ENCODE data around the gene TSNAXIP1. TPM values are rescaled to one million over a fixed set of nuclear protein-coding genes. Genes with fewer than 3 reads are reported as not detected.

The TSNAXIP1 gene, protein sequence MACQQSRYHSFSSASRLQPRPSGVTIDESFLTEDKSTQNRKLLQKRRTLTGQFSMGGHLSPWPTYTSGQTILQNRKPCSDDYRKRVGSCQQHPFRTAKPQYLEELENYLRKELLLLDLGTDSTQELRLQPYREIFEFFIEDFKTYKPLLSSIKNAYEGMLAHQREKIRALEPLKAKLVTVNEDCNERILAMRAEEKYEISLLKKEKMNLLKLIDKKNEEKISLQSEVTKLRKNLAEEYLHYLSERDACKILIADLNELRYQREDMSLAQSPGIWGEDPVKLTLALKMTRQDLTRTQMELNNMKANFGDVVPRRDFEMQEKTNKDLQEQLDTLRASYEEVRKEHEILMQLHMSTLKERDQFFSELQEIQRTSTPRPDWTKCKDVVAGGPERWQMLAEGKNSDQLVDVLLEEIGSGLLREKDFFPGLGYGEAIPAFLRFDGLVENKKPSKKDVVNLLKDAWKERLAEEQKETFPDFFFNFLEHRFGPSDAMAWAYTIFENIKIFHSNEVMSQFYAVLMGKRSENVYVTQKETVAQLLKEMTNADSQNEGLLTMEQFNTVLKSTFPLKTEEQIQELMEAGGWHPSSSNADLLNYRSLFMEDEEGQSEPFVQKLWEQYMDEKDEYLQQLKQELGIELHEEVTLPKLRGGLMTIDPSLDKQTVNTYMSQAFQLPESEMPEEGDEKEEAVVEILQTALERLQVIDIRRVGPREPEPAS
- 0.30 TPM in 1 of 2 replicates, not detected in the other for total RNA-seq

DNA sequence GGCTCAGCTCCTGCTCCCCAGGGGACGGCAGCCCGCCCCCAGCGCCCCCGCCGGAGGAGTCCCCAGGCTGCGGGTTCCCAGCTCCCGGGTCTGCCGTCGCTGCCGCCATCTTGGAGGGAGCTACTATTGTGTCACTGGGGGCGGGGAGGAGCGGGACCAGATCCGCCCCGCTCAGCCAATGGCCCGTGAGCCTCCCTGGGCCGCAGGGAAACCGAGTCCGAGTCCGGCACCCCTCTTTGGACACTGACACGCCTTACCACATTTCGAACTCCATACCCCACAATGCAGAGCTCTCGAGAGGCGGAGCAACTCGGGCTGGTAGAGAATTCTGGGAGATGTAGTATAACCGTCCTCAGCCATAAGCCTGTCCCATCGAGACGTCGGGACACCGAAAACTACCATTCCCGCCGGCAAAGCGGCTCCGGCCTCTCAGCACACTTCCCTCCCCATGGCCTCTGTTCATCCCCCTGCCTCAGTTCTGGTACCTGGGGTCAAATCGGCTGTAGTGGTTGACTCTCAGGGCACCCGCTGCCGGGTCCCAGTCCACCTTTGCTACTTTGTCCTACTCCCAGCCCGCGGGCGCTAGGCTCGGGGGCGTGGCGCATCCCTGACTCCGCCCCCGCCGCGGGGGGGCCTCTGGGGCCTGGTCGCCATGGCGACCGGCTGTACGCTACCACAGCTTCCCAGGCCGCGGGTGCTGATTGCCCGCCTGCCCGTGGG is at the start of gene TSNAXIP1, which contains the start of gene RANBP10:
Gene TSNAXIP1, plus strand, starts transcription at position 462 of the 720 bp plus-strand sequence. CDS start 261 bp downstream, outside the sequence.
Gene RANBP10, minus strand, starts transcription at position 133 of the 720 bp plus-strand sequence. Its CDS starts 24 bp downstream, at position 109.

DNA sequence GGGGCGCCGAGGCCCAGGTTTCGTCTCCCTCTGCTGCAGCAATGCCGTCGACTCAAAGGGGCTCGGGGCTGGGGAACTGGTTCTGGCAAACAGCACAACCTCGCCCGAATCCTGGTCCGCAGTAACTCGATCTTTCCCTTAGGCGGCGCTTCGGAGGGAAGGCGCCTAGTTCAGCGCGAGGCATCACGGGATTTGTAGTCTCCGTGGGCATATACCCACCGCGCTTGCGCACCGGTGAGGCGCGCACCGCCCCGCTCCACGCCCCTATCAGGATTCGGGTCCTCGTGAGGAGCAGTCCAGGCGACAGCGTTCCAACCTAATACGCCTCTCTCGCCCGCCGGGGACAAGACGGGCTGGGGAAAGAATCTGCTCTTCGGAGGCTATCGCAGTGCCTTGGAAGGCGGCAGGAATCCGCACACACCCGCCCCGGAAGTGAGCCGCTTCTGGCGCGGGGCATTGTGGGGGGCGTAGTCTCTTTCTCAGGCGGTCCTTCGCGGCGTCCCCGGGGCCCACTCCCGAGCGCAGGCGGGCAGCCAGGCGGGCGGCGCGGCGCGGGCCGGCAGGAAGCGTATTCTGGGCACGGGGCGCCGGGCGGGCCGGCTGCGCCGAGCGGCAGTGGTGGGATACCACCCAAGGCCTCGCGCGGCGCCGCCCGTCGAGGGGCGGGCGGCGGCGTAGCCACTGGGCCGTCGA is 35.3 kb downstream of the TSNAXIP1 start, which contains the start of gene THAP11:
Gene THAP11, plus strand, starts transcription at position 505 of the 693 bp plus-strand sequence. CDS start 235 bp downstream, outside the sequence.

DNA sequence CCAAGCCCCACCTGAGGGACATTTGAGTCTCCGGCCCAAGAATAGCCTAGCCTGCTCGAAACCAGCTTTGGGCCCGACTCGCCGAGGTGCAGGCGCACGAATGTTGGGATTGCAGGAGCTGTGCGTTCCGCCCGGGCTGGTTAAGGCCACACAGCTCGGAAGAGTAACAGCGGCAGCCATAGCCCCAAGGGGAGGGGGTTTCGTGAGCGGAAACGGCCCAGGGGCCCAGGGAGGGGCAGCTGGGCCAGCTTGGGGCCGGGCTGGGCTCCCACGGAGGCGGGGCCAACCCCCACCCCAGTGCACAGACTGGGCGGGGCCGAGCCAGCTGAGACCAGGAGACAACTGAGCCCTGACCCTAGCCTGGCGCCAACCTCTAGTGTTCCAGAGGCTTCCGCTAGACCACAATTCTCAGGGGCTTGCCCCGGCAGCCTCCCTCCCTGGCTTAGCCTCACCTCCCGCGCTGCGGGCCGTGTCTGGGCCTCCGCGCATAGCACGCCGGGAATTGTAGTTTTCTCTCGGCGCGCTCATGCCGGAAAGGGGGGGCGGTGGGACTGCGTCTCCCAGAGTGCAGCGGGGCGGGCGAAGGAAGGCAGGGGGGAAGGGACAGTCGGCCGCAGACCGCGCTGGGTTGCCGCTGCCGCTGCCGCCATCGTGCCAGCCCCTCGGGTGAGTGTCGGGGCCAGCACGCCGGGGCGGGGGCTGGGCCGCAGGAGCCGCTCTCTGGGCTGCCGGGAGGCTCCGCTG is 39.8 kb downstream of the TSNAXIP1 start, which contains the start of gene NUTF2:
Gene NUTF2, plus strand, starts transcription at position 614 of the 744 bp plus-strand sequence. CDS start 18,198 bp downstream, outside the sequence.

DNA sequence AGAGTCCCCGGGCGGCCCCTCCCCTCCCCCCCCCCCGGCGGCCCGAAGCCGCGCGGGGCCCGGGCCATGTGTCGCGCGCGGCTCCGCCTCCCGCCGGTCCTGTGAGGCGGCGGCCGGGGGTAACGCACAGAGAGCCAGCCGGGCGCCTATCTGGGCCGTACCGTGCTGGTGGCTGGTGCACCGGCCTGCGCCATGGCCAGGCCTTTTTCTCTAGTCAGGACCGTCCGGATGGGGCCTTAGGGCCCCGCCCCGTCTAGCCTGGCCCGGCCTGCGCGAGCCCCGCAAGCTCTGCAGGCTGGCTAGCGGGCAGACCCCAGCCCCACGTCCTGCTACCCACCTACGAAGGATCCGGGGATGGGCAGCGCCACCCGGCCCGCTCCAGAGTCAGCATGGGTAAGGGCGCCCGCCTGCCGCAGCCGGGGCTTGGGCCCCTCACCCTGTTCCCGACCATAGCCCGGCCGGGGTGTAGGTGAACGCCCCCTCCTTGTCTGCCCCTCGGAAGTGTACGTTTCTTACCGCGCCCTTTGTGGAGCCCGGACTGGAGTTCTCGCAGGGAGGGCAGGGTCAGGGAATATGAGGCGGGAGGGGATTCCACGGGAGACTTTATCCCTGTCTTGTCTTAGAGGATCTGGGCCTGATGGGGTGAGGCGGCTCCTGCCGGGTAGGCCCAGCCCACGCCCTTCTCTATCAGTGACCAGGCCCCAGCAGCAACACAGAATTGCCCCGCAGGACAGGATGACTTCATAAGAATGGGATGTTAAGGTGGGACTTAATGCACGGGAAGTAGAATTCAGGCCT is 40.6 kb downstream of the TSNAXIP1 start, which contains the start of gene CENPT:
Gene CENPT, minus strand, starts transcription at position 630 of the 798 bp plus-strand sequence. CDS start 13,834 bp downstream, outside the sequence.

DNA sequence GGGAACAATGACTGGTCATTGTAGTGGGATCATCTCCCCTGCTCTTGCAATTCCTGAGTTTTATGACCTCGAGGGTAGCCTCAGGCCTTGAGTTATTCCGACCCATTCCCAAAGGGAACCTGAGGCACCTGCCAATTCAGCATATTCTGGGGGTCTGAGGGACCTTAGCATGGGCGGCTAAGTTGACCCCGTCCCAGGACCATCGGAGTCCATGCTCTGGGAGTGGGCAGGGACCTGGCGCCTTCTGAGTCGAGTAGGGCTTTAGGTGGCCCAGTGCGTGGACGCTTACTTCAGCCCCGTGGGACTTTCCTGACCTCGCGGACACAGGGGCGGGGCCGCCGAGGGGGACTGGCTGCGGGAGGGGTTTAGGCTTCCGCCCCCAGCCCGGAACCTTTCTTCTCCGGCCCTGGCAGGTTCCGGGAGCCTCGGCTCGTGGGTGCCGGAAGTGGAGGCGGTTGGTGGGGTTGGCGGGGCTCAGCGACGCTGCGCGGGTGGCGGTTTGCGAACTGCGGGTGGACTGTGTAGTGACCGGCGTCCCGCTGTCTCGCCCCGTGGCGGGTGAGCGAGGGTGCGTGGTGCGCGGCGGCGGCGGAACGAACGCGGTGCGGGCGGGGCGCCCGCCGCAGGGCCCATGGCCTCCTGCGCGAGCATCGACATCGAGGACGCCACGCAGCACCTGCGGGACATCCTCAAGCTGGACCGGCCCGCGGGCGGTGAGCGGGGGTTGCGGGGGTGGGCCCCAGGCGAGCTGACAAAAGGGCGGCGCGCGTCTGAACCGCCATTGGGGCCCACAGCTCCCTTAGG is 66.1 kb downstream of the TSNAXIP1 start, which contains the start of gene EDC4:
Gene EDC4, plus strand, starts transcription at position 422 of the 804 bp plus-strand sequence. Its CDS starts 210 bp downstream, at position 632.

Other genes starting within 250 kb of the TSNAXIP1 start
- gene CTCF, start 244.4 kb upstream of the TSNAXIP1 start, total RNA-seq: 15.9 and 18.6 TPM in 2 replicates
- gene CARMIL2, start 161.7 kb upstream of the TSNAXIP1 start, total RNA-seq: 0.08 and 0.16 TPM in 2 replicates
- 26.6 and 53.2 TPM in 2 replicates for gene ACD, start 146.6 kb upstream of the TSNAXIP1 start, total RNA-seq
- 0.19 and 3.1 TPM in 2 replicates for gene PARD6A, start 145.9 kb upstream of the TSNAXIP1 start, total RNA-seq
- gene ENKD1, start 140.1 kb upstream of the TSNAXIP1 start, total RNA-seq: 13.4 and 14.6 TPM in 2 replicates
- gene C16orf86, start 140.1 kb upstream of the TSNAXIP1 start, total RNA-seq: 1.9 and 2.0 TPM in 2 replicates
- gene GFOD2, start 87.6 kb upstream of the TSNAXIP1 start, total RNA-seq: 14.8 and 18.4 TPM in 2 replicates
- gene RANBP10, start 329 bp upstream of the TSNAXIP1 start, total RNA-seq: 3.7 TPM in 2 replicates
- gene THAP11, start 35.4 kb downstream of the TSNAXIP1 start, total RNA-seq: 28.3 and 57.1 TPM in 2 replicates
- gene NUTF2, start 40.0 kb downstream of the TSNAXIP1 start, total RNA-seq: 313 and 331 TPM in 2 replicates
- 18.8 and 19.5 TPM in 2 replicates for gene CENPT, start 40.8 kb downstream of the TSNAXIP1 start, total RNA-seq
- gene EDC4, start 66.2 kb downstream of the TSNAXIP1 start, total RNA-seq: 42.2 and 43.0 TPM in 2 replicates
- not detected in 2 replicates for gene NRN1L, start 78.0 kb downstream of the TSNAXIP1 start, total RNA-seq
- 6.2 and 7.4 TPM in 2 replicates for gene PSKH1, start 86.4 kb downstream of the TSNAXIP1 start, total RNA-seq
- 0.23 and 1.4 TPM in 2 replicates for gene CTRL, start 125.0 kb downstream of the TSNAXIP1 start, total RNA-seq
- 28.8 and 33.7 TPM in 2 replicates for gene PSMB10, start 130.0 kb downstream of the TSNAXIP1 start, total RNA-seq
- 6.0 and 9.6 TPM in 2 replicates for gene LCAT, start 137.2 kb downstream of the TSNAXIP1 start, total RNA-seq
- gene SLC12A4, start 161.7 kb downstream of the TSNAXIP1 start, total RNA-seq: 40.9 and 54.0 TPM in 2 replicates
- 0.27 TPM in 1 of 2 replicates, not detected in the other for gene DPEP3, start 173.6 kb downstream of the TSNAXIP1 start, total RNA-seq
- not detected in 2 replicates for gene DPEP2, start 192.6 kb downstream of the TSNAXIP1 start, total RNA-seq
- gene DPEP2NB, start 209.0 kb downstream of the TSNAXIP1 start, total RNA-seq: not detected in 2 replicates
- gene DDX28, start 216.3 kb downstream of the TSNAXIP1 start, total RNA-seq: 7.2 and 9.6 TPM in 2 replicates
- 27.6 and 45.1 TPM in 2 replicates for gene DUS2, start 216.4 kb downstream of the TSNAXIP1 start, total RNA-seq

Data from hair follicular keratinocyte (primary cell).